NCI-H146 treated with DMSO at 0.1 percent for 48 hours (cell line): ENCODE data around the gene CEP85.

ENCODE experiments used
- DNase-seq: peaks from one replicate; lab custom pipeline; 2025; ENCODE audit not compliant: unreplicated experiment; lab: John Stamatoyannopoulos, UW

CEP85 gene

DNA sequence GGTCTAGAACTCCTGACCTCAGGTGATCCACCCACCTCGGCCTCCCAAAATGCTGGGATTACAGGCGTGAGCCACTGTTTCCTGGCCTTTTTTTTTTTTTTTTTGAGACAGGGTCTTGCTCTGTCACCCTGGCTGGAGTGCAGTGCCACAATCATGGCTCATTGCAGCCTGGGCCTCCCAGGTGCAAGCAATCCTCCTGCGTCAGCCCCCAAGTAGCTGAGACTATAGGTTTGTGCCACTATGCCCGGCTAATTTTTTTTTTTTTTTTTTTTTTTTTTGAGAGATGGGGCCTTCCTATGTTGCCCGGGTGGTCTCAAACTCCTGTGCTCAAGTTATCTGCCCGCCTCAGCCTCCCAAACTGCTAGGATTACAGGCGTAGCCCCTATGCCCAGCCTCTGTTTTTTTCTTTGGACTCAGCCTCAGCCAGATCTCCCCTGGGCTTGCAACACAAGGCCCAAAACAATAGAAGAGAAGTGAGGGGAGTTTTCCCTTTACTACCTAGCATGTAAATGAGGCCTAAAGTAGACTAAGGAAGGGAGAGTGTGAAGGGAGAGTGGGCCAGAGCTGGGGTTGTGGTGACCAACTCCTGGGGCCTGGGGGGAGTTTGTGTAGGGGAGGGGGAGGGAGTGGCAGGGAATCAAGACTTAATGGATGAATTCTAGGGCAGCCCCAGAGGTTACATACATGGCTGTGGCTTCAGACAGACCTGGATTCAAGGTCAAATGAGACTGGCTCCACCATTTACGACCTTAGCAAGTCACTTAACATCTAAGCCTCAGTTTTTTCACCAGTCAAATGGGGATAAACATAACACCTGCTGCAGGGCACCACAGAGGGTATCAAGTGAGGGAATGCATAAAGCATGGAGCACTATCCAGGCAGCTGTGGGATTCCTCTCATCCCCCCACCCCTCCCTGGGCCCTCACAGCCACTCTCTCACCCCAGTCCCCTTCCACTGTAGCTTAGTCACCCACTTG is 82.2 kb downstream of the CEP85 start:
- DNase-seq = no peak

DNA sequence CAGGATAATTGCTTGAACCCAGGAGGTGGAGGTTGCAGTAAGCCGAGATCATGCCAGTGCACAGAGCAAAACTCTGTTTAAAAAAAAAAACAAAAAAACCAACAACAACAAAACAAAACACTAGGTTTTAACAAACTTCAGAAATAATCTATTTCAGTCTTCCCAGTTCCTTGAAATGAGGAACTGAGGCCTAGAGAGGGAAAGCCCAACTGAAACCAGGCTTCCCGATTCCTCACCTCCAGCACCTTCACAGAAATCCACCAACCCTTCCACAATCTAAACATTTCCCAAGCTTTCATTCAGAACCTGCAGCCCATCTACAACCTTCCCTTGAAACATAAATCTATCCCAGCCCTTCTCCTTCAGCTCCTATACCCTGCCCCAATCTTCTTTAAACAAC is 83.1 kb downstream of the CEP85 start:
- DNase-seq = no peak

DNA sequence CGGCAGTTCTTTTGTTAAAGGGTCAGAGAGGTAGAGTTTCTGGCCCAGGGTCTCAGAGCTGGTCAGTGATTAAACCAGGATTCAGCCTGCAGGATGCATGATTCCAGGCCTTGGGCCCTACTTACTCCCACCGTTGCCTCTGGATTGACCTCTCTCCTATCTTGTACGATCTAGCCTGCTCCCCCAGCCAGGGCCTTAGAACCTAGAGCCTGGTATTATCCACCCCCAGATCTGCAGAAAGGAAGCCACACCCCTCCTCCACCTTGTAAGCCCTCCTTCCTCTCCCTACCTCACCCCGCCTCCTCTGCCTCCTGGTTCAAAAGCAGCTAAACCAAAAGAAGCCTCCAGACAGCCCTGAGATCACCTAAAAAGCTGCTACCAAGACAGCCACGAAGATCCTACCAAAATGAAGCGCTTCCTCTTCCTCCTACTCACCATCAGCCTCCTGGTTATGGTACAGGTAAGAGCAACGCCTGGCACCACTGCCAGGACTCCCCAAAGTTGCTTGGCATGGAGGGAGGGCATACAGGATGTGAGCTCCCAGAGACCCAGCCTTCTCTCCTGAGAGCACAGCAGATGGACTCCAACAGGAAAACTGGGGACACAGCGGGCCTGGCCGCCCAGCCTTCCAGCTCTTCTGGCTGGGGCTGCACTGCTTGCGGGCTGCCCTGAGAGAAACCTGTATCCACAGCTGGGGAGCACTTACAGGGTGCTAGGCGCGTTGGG is 83.8 kb downstream of the CEP85 start, which contains the start of gene CD52:
TSS of gene CD52 (plus strand) at position 347 of the 726 bp plus-strand sequence. CDS start at position 407, 60 bp downstream.
- no peak for DNase-seq

DNA sequence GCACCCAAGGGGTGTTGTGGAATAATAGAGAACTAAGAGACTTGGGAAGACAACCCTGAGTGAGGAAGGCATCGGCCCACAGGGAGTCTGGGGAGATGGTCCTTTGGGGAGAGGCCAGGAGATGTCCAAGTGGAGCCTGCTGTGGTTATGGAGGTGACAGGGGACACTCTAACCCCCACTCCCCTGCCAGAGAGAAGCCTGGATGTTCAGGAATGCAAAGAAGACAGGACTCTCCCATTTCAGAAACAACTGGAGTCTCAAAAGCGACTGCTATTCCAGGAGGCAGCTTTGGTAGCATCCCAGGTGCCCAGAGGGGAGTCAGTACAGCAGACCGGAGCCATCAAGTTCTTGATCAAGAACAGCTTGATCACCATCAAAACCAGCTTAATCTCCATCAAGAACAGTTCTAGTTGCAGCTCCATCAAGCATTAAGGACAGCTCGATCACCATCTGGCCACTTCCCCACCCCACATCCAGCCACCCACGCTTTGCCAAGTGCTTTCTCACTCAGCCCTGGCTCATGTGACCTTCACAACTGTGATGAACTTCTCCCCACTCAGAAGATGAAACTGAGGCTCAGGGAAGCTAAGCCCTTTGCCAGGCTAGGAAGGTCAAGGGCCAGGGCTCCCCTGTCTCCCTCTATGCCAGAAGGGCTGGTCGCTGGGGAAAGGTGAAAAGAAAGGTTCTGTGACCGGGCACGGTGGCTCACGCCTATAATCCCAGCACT is 84.5 kb downstream of the CEP85 start:
- no peak for DNase-seq

DNA sequence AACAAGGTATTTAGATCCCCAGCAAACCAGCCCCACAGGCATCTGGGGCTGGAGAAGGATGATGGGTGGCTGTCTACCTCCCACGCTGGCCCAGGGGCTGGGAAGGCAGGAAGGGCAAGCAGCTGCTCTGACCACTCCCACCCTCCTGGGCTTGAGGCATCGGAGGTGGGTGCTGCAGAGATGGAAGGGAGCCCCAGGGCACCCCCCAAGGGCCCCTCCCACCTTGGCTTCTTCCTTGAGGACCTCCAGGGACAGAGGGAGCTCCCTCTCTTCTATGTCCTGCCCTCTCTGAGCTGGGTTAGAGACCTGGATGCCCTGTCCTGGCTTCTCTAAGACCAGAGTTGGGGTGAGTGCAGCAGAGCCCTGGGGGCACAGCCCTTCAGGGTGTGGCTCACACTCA is 86.9 kb downstream of the CEP85 start:
- DNase-seq = no peak

DNA sequence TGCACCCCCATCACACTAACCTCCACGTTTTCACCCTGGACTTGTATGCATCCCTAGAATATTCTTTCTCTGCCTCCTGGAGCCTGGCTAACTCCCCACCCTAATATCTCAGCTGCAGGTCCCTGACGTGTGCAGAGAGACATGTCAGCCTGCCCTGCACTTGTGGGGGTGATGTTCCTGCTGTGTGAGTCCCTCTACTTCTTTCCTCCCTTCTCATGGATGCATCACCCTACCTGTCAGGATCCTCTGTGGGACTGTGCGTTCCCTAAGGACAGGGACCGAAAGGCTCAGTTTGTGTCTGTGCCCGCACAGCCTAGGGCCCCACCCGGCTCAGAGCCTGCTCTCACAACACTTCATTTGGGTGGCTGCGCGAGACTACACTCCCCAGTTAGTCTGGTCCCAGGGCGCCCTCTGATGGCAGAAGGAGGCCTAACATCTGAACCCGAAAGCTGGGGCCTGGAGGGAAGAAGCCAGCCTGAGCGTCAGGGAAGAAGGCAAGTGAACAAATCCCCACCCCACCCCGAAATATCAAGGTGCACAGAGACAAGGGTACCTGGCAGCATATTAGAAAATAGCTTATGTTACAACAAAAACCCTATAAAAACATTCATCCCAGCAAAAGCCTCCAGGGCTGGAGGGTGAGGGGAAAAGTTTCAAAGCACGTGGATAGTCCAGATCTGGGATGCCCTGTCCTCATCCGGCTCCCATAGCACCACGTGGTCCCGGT is 87.5 kb downstream of the CEP85 start:
- DNase-seq = no peak

DNA sequence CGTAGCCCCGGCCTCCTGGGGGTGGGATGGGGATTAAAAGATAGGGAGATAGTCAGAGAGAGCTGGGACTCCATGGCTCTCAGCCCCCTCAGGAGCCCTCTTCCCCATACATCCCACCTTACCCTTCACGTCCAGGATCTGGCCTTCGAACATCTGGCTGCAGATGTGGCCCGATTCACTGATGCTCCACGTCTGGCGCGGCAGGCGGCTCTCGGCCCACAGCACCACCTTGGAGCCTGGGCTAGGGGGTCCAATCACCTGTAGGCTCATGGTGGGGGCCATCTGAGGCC is 88.0 kb downstream of the CEP85 start:
- DNase-seq = no peak

DNA sequence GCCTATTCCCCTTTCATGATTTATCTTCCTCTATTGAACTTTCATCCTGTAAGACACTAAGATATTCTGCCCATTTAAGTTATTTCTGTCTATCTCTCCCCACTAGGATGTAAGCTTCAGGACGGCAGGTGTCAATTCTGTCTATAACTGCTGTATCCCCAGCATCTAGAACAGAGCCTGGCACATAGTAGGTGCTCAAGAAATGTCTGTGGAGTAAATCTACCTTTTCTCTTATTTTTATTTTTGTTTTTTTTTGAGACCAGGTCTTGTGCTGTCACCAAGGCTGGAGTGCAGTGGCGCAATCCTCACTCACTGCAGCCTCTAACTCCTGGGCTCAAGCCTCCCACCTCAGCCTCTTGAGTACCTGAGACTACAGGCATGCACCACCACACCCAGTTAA is 89.4 kb downstream of the CEP85 start:
- no peak for DNase-seq

DNA sequence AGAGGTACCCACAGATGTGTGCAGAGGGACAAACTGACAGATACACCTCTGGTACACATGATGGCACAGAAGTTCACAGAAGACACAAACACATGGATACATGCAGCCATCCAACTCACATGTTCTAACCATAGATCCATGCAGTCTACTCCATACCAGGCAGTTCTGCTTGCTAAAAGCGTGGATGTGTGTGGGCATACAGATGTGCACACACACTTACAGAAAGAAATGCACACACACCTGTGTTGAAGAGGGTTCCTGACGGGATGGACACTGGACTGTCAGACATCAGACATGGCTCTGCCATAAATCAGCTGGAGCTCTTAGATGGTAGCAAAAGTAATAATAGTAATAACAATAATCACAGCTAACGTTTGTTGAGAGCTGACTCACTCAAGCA is 90.5 kb downstream of the CEP85 start:
- DNase-seq = no peak

DNA sequence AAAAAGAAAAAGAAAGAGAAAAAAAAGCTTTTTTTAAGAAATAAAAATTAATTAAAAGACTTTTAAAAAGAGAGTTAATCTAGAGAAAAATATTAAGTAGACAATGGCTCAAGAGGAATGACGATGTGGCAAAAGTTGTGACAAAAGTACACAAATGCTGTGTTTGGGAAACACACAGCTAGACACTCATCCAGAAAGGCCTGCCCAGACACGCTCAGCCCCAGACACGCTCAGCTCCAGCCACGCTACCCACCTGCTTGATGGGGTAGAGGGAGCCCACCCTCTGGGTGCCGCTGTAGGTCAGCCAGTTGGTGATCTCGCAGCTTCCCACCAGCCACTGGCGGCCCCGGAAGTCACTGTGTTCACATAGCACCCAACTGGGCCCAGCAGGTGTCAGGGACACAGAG is 94.0 kb downstream of the CEP85 start:
- peak; percentile 59 for DNase-seq
